ENCODE measurements around the gene QPCT.

DNA sequence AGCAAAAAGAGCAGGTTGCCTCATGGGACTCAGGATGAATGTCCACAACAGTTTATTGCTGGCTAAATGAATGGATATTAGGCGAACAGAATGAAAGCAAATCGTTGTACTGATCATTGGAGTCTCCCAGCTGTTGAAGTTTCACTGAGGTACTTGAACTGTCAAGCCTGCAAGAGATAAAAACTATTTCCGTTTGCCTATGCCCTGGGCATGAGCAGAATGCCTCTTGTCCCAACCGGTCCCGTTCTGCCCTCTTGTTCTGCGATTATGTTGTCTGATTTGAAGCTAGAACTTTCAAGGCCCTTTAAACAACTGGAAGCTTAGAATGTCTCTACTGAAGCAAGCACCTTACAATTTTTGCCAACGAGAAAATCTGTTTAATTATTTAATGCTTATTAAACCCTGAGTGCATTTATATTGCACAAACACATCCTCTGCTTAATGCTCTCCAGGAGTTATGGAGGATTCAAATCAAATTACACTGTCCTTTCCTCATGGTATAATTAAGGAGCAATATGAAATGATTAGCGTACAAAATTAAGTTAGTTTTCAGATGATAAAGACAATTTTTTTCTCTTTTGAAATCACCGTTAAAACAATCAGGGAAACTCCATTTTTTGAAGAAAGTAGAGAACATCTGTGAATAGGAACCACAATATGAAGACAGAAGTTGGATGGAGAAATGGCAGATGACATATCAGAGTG is 17.7 kb downstream of the QPCT start:
- TF ChIP-seq CTCF (IDR thresholded peaks at IDR 0.05) (no peak), EP300 (IDR thresholded peaks at IDR 0.05) (no peak)

Data from tibial nerve (tissue), 4 donors.